ENCODE measurements around the gene TGFBR3L. TPM values are rescaled to one million over a fixed set of nuclear protein-coding genes. Genes with fewer than 3 reads are reported as not detected.

TGFBR3L gene
- total RNA-seq, 1 donor from 2014 or later, result 7.1 TPM

DNA sequence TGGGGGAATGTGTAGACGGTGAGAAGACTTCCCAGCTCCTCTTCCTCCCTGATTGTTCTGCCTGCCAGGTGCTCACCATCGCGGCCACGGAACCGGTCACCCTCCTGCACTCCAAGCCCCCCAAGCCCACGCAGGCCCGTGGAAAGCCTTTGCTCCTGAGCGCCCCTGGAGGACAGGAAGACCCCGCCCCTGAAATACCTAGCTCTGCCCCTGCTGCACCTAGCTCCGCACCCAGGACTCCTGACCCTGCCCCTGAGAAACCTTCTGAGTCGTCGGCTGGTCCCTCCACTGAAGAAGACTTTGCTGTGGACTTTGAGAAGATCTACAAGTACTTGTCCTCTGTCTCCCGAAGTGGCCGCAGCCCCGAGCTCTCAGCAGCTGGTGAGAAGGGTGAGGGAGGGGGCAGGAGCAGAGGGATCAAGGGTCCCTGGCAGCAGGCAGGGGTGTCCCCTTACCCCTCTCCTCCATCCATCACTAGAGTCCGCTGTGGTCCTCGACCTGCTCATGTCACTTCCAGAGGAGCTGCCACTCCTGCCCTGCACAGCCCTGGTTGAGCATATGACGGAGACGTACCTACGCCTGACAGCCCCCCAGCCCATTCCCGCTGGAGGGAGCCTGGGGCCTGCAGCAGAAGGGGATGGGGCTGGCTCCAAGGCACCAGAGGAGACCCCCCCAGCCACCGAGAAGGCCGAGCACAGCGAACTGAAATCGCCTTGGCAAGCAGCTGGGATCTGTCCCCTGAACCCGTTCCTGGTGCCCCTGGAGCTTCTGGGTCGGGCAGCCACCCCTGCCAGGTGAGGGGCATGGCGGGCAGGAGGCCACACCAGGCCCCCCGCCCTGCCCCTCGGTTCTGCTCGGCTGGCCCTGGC is 7.6 kb downstream of the TGFBR3L start:
- Histone ChIP-seq H3K4me1 (peaks cover 35 to 50% of the 10 kb centered on the region in 2 donors), H3K36me3 (peaks cover 6 to 18% of the 10 kb centered on the region in 2 donors), H3K27me3 (peaks cover 4% of the 10 kb centered on the region), H3K4me3 (peak overlapping the region in 1 of 2 donors; percentile 96), H3K27ac (peak overlapping the region in 1 of 2 donors; percentile 93), H3K9me3 (no peaks in the 10 kb centered on the region)
- DNase-seq (ENCODE audit: low spot score in 2 of 2), result no peak
- TF ChIP-seq, protein P1, sequence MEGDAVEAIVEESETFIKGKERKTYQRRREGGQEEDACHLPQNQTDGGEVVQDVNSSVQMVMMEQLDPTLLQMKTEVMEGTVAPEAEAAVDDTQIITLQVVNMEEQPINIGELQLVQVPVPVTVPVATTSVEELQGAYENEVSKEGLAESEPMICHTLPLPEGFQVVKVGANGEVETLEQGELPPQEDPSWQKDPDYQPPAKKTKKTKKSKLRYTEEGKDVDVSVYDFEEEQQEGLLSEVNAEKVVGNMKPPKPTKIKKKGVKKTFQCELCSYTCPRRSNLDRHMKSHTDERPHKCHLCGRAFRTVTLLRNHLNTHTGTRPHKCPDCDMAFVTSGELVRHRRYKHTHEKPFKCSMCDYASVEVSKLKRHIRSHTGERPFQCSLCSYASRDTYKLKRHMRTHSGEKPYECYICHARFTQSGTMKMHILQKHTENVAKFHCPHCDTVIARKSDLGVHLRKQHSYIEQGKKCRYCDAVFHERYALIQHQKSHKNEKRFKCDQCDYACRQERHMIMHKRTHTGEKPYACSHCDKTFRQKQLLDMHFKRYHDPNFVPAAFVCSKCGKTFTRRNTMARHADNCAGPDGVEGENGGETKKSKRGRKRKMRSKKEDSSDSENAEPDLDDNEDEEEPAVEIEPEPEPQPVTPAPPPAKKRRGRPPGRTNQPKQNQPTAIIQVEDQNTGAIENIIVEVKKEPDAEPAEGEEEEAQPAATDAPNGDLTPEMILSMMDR (IDR thresholded peaks at IDR 0.05), result no peak
- intact Hi-C loops (cut with DNase I), result loop anchor here (2.0 to 10.0 kb wide), 4 partner anchors 593 to 1863 kb away; partner anchors contain the start of genes TRIP10 and ZNF414

DNA sequence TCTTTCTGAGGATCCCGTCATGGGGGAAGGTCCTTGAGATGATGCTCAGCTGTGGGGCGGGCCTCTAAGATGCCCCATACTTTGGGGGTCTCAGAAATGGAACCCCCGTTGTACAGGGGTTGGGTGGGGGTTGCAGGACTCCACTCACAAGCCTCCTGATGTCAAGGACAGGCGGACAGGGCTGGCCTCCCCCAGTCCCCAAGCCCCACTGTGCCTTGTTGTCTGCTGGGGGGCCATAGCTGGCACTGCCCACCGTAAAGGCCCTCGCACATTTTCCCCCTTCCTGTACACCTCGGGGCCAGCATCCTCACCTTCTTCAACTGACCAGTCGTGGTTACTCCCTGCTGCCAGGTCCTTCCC is 8.2 kb downstream of the TGFBR3L start:
- Histone ChIP-seq H3K9me3 (no peaks in the 10 kb centered on the region), H3K27ac (no peak overlapping the region), H3K4me1 (peaks cover 29 to 50% of the 10 kb centered on the region in 2 donors), H3K27me3 (no peaks in the 10 kb centered on the region), H3K36me3 (peaks cover 6 to 18% of the 10 kb centered on the region in 2 donors), H3K4me3 (no peak overlapping the region)
- no peak for DNase-seq (ENCODE audit: low spot score in 2 of 2)
- TF ChIP-seq, protein P1 (IDR thresholded peaks at IDR 0.05), result no peak
- intact Hi-C loops (cut with DNase I), result loop anchor here (10.0 kb wide), 3 partner anchors 592 to 1862 kb away; partner anchors contain the start of gene ZNF414

DNA sequence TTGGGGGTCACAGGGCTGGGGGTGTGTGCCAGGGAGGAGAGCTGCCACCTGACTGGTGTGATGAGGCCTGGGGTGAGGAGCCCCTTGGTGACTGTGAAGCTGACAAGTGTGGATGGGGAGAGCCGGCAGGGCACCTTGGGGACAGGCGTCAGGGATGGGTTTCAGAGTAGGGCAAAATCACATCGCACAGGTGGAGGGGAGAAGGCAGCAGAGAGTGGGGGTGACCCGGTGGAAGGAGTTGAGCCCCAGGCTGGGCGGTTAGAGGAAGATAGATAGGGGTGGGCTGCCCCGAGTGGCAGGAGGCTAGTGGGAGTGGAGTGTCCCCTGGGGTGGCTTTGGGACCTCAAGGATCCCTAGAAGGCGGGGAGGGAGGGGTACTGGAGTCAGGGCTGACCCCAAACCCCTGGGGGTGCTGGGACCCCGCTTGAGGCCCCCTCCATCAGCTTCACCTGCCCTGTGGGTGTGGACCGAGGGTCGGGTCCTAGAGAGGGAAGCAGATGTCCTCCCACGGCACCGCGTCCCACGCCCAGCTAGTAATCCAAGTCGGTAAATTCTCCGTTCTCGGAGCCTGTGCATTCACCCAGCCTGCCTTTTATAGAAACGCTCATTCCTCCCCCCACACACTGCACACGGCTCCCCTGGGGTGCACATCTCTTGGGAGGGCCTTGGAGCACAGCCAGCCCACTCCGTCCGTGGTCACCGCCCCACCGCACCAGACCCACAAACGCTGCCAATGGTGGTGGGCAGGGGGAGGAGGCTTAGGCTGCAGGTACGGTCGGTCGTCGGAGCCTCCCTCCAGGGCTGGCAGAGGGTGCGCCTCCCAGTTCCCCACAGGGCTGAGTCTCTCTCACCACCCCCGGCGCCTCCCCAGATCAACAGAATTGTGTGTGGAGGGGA is 8.9 kb downstream of the TGFBR3L start:
- intact Hi-C loops (cut with DNase I), result loop anchor here (10.0 kb wide), 3 partner anchors 591 to 1861 kb away; partner anchors contain the start of gene ZNF414
- TF ChIP-seq, protein P1 (IDR thresholded peaks at IDR 0.05), result no peak
- no peak for DNase-seq (ENCODE audit: low spot score in 2 of 2)
- no peaks in the 10 kb centered on the region for H3K27me3 ChIP-seq
- H3K36me3 ChIP-seq, result peaks cover 6 to 18% of the 10 kb centered on the region in 2 donors
- H3K4me3 ChIP-seq, result no peak overlapping the region
- peaks cover 27 to 54% of the 10 kb centered on the region in 2 donors for H3K4me1 ChIP-seq
- H3K27ac ChIP-seq, result no peak overlapping the region
- H3K9me3 ChIP-seq, result no peaks in the 10 kb centered on the region

DNA sequence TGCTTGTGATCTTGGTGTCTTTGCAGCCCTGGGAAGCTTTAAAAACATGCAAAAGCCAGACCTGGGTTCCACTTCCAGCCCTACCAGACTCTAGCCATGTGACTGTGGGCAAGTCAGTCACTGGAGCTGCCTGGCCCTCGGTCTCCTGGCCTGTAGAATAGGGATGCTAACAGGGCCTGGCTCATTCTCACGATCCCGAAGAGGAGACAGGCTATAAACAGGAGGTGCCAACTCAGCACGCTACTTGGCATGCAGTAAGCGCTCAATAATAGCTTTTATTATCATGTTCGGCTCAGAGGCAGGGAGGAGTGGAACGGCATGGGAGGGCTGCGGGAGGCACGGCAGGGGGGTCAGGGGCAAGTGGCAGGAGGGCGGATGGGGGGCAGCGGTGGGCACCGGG is 9.6 kb downstream of the TGFBR3L start:
- intact Hi-C loops (cut with DNase I), result loop anchor here (10.0 kb wide), 3 partner anchors 591 to 1861 kb away; partner anchors contain the start of gene ZNF414
- peaks cover 6 to 18% of the 10 kb centered on the region in 2 donors for H3K36me3 ChIP-seq
- H3K27ac ChIP-seq, result no peak overlapping the region
- H3K27me3 ChIP-seq, result no peaks in the 10 kb centered on the region
- H3K4me3 ChIP-seq, result no peak overlapping the region
- peaks cover 31 to 59% of the 10 kb centered on the region in 2 donors for H3K4me1 ChIP-seq
- no peak for DNase-seq (ENCODE audit: low spot score in 2 of 2)
- no peaks in the 10 kb centered on the region for H3K9me3 ChIP-seq
- TF ChIP-seq, protein P1 (IDR thresholded peaks at IDR 0.05), result no peak

DNA sequence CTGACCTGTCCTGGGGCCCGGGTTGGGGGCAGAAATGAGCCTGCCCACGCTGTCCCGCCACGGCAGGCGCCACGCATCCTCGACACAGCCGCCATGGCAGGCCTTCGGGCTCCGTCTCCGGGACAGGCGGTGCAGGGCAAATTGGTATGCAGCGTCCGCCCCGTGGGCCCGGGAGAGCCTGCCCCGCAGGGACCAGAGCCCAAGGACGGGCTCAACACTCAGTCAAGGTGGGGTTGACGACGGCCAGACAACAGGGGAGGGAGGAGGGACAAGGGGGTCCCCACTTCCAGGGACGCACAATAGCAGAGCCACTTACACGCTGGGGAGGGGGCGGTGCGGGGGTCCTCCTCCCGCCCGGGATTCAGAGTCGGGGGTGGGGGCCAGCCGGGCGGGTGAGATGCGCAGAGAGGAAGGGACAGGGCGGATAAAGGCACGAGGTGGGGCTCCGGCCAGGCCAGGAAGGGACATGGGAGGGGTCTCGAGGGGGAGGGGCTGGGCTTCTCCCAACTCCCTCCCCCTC is 10.1 kb downstream of the TGFBR3L start:
- no peaks in the 10 kb centered on the region for H3K27me3 ChIP-seq
- intact Hi-C loops (cut with DNase I), result loop anchor here (5.0 to 10.0 kb wide), 4 partner anchors 590 to 1860 kb away; partner anchors contain the start of genes ALKBH7 and ZNF414
- peaks cover 34 to 61% of the 10 kb centered on the region in 2 donors for H3K4me1 ChIP-seq
- H3K4me3 ChIP-seq, result peak overlapping the region; percentile 69 to 73
- peaks cover 6 to 18% of the 10 kb centered on the region in 2 donors for H3K36me3 ChIP-seq
- DNase-seq (ENCODE audit: low spot score in 2 of 2), result no peak
- no peaks in the 10 kb centered on the region for H3K9me3 ChIP-seq
- no peak overlapping the region for H3K27ac ChIP-seq
- TF ChIP-seq, protein P1 (IDR thresholded peaks at IDR 0.05), result no peak

All from ascending aorta (tissue), 2 donors.